Measurements from ENCODE around the gene SERTAD2.

- TF ChIP-seq CTCF (IDR thresholded peaks at IDR 0.05) (no peak), EZH2phosphoT487 (IDR thresholded peaks at IDR 0.05) (no peak)
These were observed 17.5 kb downstream of the SERTAD2 start for GRCh38 chr2:64635976-64636911.

All from neural progenitor cell (in vitro differentiated cells).